Activated CD8-positive, alpha-beta memory T cell treated with anti-CD3 and anti-CD28 coated beads, Interleukin-2, amount 50 U/mL, for 24 hours (primary cell): ENCODE data around the gene CABLES1.

ENCODE experiments used
- DNase-seq: peaks from one replicate; pipeline ENCODE4 v3.0.0-alpha.2; 2020; ENCODE audit errors: extremely low read depth

CABLES1 gene

GRCh38 chr18:23165271-23166068 is 30.2 kb downstream of the CABLES1 start:
- no peak for DNase-seq

- DNase-seq = no peak
Observed at GRCh38 chr18:23166891-23167541, 31.7 kb downstream of the CABLES1 start.

- DNase-seq = no peak
Observed at GRCh38 chr18:23169673-23170044, 34.4 kb downstream of the CABLES1 start.

GRCh38 chr18:23170137-23170536 is 34.9 kb downstream of the CABLES1 start:
- no peak for DNase-seq

- DNase-seq = no peak
Observed at GRCh38 chr18:23171581-23172156, 36.4 kb downstream of the CABLES1 start.

- DNase-seq = no peak
Observed at GRCh38 chr18:23172591-23173380, 37.5 kb downstream of the CABLES1 start.

GRCh38 chr18:23173912-23174311 is 38.6 kb downstream of the CABLES1 start:
- no peak for DNase-seq

GRCh38 chr18:23176701-23177432 is 41.6 kb downstream of the CABLES1 start:
- DNase-seq = no peak

GRCh38 chr18:23177433-23178072 is 42.3 kb downstream of the CABLES1 start:
- no peak for DNase-seq

- DNase-seq = no peak
Observed at GRCh38 chr18:23178201-23178600, 42.9 kb downstream of the CABLES1 start.

GRCh38 chr18:23178661-23179081 is 43.4 kb downstream of the CABLES1 start:
- DNase-seq = no peak

- no peak for DNase-seq
Observed at GRCh38 chr18:23179416-23179815, 44.1 kb downstream of the CABLES1 start.

- DNase-seq = no peak
Observed at GRCh38 chr18:23181547-23181946, 46.3 kb downstream of the CABLES1 start.

GRCh38 chr18:23182606-23183005 is 47.3 kb downstream of the CABLES1 start:
- no peak for DNase-seq

GRCh38 chr18:23183411-23184150 is 48.3 kb downstream of the CABLES1 start:
- no peak for DNase-seq

- no peak for DNase-seq
Observed at GRCh38 chr18:23186781-23187180, 51.5 kb downstream of the CABLES1 start.

- no peak for DNase-seq
Observed at GRCh38 chr18:23188068-23188760, 52.9 kb downstream of the CABLES1 start.

- DNase-seq = no peak
Observed at GRCh38 chr18:23189099-23189498, 53.8 kb downstream of the CABLES1 start.

GRCh38 chr18:23189768-23190661 is 54.7 kb downstream of the CABLES1 start:
- DNase-seq = no peak
